ENCODE results near the gene ZFX.

ZFX gene

DNA sequence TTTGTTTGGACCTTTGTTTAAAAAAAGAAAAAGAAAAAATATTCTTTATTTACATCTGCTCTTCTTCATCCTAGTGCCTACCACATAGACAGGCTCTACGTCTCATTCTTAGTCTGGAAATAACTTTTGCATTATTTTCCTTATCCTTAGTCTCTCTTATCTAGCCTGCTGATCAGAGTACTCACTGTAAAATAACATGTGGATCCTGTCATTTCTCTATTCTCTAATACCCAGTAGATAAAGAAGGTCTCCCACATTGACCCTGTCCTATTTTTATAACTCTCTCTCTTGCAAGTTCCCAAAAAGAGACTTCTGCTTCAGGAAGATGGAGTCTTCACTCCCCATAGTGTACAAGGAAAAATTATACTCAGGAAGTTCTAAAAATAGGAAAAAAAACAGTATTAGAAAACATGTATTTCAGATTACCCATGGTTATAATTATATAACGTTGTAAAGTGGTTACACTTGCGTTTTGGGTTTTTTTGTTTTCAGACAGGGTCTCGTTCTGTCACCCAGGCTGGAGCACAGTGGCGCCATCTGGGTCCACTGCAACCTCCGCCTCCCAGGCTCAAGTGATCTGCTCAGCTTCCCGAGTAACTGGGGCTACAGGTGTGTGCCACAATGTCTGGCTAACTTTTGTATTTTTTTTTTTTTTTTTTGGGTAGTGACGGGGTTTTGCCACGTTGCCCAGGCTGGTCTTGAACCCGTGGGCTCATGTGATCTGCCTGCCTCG, 23.8 kb downstream of the ZFX start:
- no peaks in the 10 kb centered on the region for H3K9me3 ChIP-seq (ENCODE audit: control insufficient read depth, insufficient read depth, low read length)
- peaks cover 45% of the 10 kb centered on the region for H3K36me3 ChIP-seq (ENCODE audit: control insufficient read depth, insufficient read depth, low read length)
- no peak overlapping the region for H3K27ac ChIP-seq (ENCODE audit: low read depth, low read length)
- H3K4me1 ChIP-seq (ENCODE audit: control insufficient read depth, insufficient read depth, low read length): peaks cover 21% of the 10 kb centered on the region
- no peak overlapping the region for H3K9ac ChIP-seq (ENCODE audit: low read depth, low read length)
- H3K27me3 ChIP-seq (ENCODE audit: control insufficient read depth, insufficient read depth, low read length): no peaks in the 10 kb centered on the region
- H3K4me3 ChIP-seq (ENCODE audit: low read depth, low read length): no peak overlapping the region

- Histone ChIP-seq H3K27ac (ENCODE audit: low read depth, low read length) (no peak overlapping the region), H3K9ac (ENCODE audit: low read depth, low read length) (no peak overlapping the region), H3K4me3 (ENCODE audit: low read depth, low read length) (no peak overlapping the region), H3K9me3 (ENCODE audit: control insufficient read depth, insufficient read depth, low read length) (no peaks in the 10 kb centered on the region), H3K36me3 (ENCODE audit: control insufficient read depth, insufficient read depth, low read length) (peaks cover 63% of the 10 kb centered on the region), H3K4me1 (ENCODE audit: control insufficient read depth, insufficient read depth, low read length) (0 out of 2 replicates have a peak, but pooled peaks cover 4% of the 10 kb centered on the region), H3K27me3 (ENCODE audit: control insufficient read depth, insufficient read depth, low read length) (no peaks in the 10 kb centered on the region)
These were observed 25.7 kb downstream of the ZFX start for GRCh38 chrX:24175276-24175675.

DNA sequence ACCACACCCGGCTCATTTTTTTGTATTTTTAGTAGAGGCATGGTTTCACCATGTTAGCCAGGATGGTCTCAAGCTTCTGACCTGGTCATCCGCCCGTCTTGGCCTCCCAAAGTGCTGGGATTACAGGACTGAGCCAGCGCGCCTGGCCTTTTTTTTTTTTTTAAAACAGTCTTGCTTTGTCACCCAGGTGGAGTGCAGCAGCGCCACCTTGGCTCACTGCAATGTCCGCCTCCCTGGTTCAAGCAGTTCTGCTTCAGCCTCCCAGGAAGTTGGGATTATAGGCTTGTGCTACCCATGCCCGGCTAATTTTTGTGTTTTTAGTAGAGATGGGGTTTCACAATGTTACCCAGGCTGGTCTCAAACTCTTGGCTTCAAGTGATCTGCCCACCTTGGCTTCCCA, 28.9 kb downstream of the ZFX start:
- Histone ChIP-seq H3K9ac (ENCODE audit: low read depth, low read length) (no peak overlapping the region), H3K27ac (ENCODE audit: low read depth, low read length) (no peak overlapping the region), H3K4me1 (ENCODE audit: control insufficient read depth, insufficient read depth, low read length) (no peaks in the 10 kb centered on the region), H3K9me3 (ENCODE audit: control insufficient read depth, insufficient read depth, low read length) (no peaks in the 10 kb centered on the region), H3K4me3 (ENCODE audit: low read depth, low read length) (no peak overlapping the region), H3K27me3 (ENCODE audit: control insufficient read depth, insufficient read depth, low read length) (no peaks in the 10 kb centered on the region), H3K36me3 (ENCODE audit: control insufficient read depth, insufficient read depth, low read length) (peaks cover 60% of the 10 kb centered on the region)

DNA sequence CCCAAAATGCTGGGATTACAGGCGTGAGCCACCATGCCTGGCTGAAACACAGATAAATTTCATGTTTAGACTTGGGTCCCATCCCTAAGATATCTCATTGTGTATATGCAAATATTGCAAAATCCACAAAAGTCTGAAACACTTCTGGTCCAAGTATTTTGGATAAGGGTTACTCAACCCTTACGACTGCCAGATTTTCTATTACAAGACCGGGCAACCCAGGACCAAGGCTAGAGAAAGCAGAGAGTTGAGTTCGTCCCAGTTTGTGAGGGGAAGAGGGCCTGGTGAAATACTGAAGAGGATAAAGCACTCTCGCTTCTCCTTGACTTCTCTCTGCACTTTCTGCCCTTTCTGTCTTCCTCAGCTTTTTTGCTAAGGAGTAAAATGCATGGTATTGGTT, 34.5 kb downstream of the ZFX start:
- Histone ChIP-seq H3K4me3 (ENCODE audit: low read depth, low read length) (no peak overlapping the region), H3K27me3 (ENCODE audit: control insufficient read depth, insufficient read depth, low read length) (no peaks in the 10 kb centered on the region), H3K27ac (ENCODE audit: low read depth, low read length) (no peak overlapping the region), H3K4me1 (ENCODE audit: control insufficient read depth, insufficient read depth, low read length) (no peaks in the 10 kb centered on the region), H3K9me3 (ENCODE audit: control insufficient read depth, insufficient read depth, low read length) (no peaks in the 10 kb centered on the region), H3K9ac (ENCODE audit: low read depth, low read length) (no peak overlapping the region), H3K36me3 (ENCODE audit: control insufficient read depth, insufficient read depth, low read length) (peaks cover 33% of the 10 kb centered on the region)

GRCh38 chrX:24186483-24186882, 37.0 kb downstream of the ZFX start:
- Histone ChIP-seq H3K4me1 (ENCODE audit: control insufficient read depth, insufficient read depth, low read length) (no peaks in the 10 kb centered on the region), H3K9ac (ENCODE audit: low read depth, low read length) (no peak overlapping the region), H3K27ac (ENCODE audit: low read depth, low read length) (no peak overlapping the region), H3K9me3 (ENCODE audit: control insufficient read depth, insufficient read depth, low read length) (no peaks in the 10 kb centered on the region), H3K4me3 (ENCODE audit: low read depth, low read length) (no peak overlapping the region), H3K36me3 (ENCODE audit: control insufficient read depth, insufficient read depth, low read length) (peaks cover 14% of the 10 kb centered on the region; the same call in 1 of the 2 replicates), H3K27me3 (ENCODE audit: control insufficient read depth, insufficient read depth, low read length) (no peaks in the 10 kb centered on the region)

- no peak overlapping the region for H3K4me3 ChIP-seq (ENCODE audit: low read depth, low read length)
These were observed 37.5 kb downstream of the ZFX start for GRCh38 chrX:24186986-24187385.

GRCh38 chrX:24189490-24189889, 40.0 kb downstream of the ZFX start:
- no peak overlapping the region for H3K4me3 ChIP-seq (ENCODE audit: low read depth, low read length)
- H3K9ac ChIP-seq (ENCODE audit: low read depth, low read length): no peak overlapping the region
- H3K27me3 ChIP-seq (ENCODE audit: control insufficient read depth, insufficient read depth, low read length): no peaks in the 10 kb centered on the region
- no peaks in the 10 kb centered on the region for H3K9me3 ChIP-seq (ENCODE audit: control insufficient read depth, insufficient read depth, low read length)
- peaks cover 14% of the 10 kb centered on the region; the same call in 1 of the 2 replicates for H3K36me3 ChIP-seq (ENCODE audit: control insufficient read depth, insufficient read depth, low read length)
- no peak overlapping the region for H3K27ac ChIP-seq (ENCODE audit: low read depth, low read length)
- H3K4me1 ChIP-seq (ENCODE audit: control insufficient read depth, insufficient read depth, low read length): no peaks in the 10 kb centered on the region

More at GRCh38 chrX:24186986-24187385, 37.5 kb downstream of the ZFX start:
- H3K27ac ChIP-seq (ENCODE audit: low read depth, low read length): no peak overlapping the region
- H3K9me3 ChIP-seq (ENCODE audit: control insufficient read depth, insufficient read depth, low read length): no peaks in the 10 kb centered on the region
- peaks cover 14% of the 10 kb centered on the region; the same call in 1 of the 2 replicates for H3K36me3 ChIP-seq (ENCODE audit: control insufficient read depth, insufficient read depth, low read length)
- H3K27me3 ChIP-seq (ENCODE audit: control insufficient read depth, insufficient read depth, low read length): no peaks in the 10 kb centered on the region
- H3K4me1 ChIP-seq (ENCODE audit: control insufficient read depth, insufficient read depth, low read length): no peaks in the 10 kb centered on the region
- H3K9ac ChIP-seq (ENCODE audit: low read depth, low read length): no peak overlapping the region

DNA sequence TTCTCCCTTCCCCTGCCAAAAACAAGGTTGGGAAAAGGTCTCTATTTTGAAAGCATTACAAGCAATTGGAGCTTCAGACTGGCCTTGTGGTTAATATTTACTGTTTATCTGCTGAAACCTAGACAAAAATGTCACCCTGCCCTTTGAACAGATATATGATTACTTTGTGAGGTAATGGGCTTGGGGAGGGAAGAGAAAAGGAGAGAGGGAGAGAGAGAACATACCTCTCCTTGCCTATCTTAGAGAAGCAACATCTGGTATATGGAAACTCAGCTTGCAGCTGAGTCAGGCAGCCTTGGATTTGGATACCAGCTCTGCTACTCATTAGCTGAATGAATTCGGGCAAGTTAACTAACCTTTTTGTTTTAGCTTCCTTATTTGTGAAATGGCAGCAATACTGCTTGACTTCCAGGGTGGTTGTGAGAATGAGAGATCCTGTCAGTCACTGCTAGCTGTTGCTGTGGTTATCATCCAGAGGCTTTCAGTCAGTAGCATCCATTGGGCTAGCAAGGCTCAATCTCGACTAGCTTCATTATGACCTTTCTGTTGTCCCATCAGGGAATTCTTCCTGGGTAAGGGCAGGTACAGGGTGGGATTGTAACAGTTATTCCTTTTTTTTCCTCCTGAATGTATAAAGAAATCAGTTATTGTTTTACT, 41.1 kb downstream of the ZFX start:
- H3K9ac ChIP-seq (ENCODE audit: low read depth, low read length): no peak overlapping the region
- no peak overlapping the region for H3K4me3 ChIP-seq (ENCODE audit: low read depth, low read length)
- H3K36me3 ChIP-seq (ENCODE audit: control insufficient read depth, insufficient read depth, low read length): peaks cover 14% of the 10 kb centered on the region; the same call in 1 of the 2 replicates
- H3K9me3 ChIP-seq (ENCODE audit: control insufficient read depth, insufficient read depth, low read length): no peaks in the 10 kb centered on the region
- no peaks in the 10 kb centered on the region for H3K4me1 ChIP-seq (ENCODE audit: control insufficient read depth, insufficient read depth, low read length)
- no peaks in the 10 kb centered on the region for H3K27me3 ChIP-seq (ENCODE audit: control insufficient read depth, insufficient read depth, low read length)
- H3K27ac ChIP-seq (ENCODE audit: low read depth, low read length): peak overlapping the region; percentile 15

DNA sequence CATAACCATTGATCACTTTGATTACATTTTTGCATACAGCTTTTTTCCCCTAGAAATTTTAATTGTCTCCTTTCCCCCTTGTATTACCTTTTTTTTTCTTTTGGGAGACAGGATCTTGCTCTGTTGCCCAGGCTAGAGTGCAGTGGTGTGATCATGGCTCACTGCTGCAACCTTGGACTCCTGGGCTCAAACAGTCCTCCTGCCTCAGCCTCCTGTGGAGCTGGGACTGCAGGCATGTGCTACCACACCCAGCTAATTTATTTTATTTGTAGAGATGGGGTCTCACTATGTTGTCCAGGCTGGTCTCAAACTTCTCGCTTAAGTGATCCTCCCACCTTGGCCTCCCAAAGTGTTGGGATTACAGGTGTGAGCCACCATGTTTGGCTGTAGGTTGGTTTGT, 47.0 kb downstream of the ZFX start:
- Histone ChIP-seq H3K9ac (ENCODE audit: low read depth, low read length) (no peak overlapping the region), H3K27ac (ENCODE audit: low read depth, low read length) (no peak overlapping the region), H3K4me1 (ENCODE audit: control insufficient read depth, insufficient read depth, low read length) (no peaks in the 10 kb centered on the region), H3K9me3 (ENCODE audit: control insufficient read depth, insufficient read depth, low read length) (no peaks in the 10 kb centered on the region), H3K36me3 (ENCODE audit: control insufficient read depth, insufficient read depth, low read length) (no peaks in the 10 kb centered on the region), H3K27me3 (ENCODE audit: control insufficient read depth, insufficient read depth, low read length) (no peaks in the 10 kb centered on the region), H3K4me3 (ENCODE audit: low read depth, low read length) (no peak overlapping the region)

DNA sequence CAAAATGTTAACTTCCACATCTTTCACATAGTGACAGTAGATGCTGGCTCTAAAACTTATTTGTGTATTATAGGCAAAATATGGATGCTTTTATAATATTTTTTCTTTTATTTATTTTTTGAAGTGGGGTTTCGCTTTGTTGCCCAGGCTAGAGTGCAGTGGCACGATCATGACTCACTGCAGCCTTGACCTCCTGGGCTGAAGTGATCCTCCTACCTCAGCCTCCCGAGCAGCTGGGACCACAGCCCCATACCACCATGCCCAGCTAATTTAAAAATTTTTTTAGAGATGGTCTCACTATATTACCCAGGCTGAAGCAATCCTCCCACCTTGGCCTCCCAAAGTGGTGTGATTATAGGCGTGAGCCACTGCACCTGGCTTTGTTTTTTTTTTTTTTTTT, 48.6 kb downstream of the ZFX start:
- H3K9ac ChIP-seq (ENCODE audit: low read depth, low read length): no peak overlapping the region
- H3K36me3 ChIP-seq (ENCODE audit: control insufficient read depth, insufficient read depth, low read length): peaks cover 10% of the 10 kb centered on the region; the same call in 1 of the 2 replicates
- H3K4me3 ChIP-seq (ENCODE audit: low read depth, low read length): no peak overlapping the region
- H3K27ac ChIP-seq (ENCODE audit: low read depth, low read length): no peak overlapping the region
- H3K9me3 ChIP-seq (ENCODE audit: control insufficient read depth, insufficient read depth, low read length): no peaks in the 10 kb centered on the region
- H3K4me1 ChIP-seq (ENCODE audit: control insufficient read depth, insufficient read depth, low read length): no peaks in the 10 kb centered on the region
- no peaks in the 10 kb centered on the region for H3K27me3 ChIP-seq (ENCODE audit: control insufficient read depth, insufficient read depth, low read length)

- no peak overlapping the region for H3K9ac ChIP-seq (ENCODE audit: low read depth, low read length)
- no peak overlapping the region for H3K27ac ChIP-seq (ENCODE audit: low read depth, low read length)
- no peaks in the 10 kb centered on the region for H3K9me3 ChIP-seq (ENCODE audit: control insufficient read depth, insufficient read depth, low read length)
- no peak overlapping the region for H3K4me3 ChIP-seq (ENCODE audit: low read depth, low read length)
- peaks cover 3% of the 10 kb centered on the region; the same call in 1 of the 2 replicates for H3K4me1 ChIP-seq (ENCODE audit: control insufficient read depth, insufficient read depth, low read length)
- peaks cover 14% of the 10 kb centered on the region for H3K36me3 ChIP-seq (ENCODE audit: control insufficient read depth, insufficient read depth, low read length)
- no peaks in the 10 kb centered on the region for H3K27me3 ChIP-seq (ENCODE audit: control insufficient read depth, insufficient read depth, low read length)
These were observed 50.6 kb downstream of the ZFX start for GRCh38 chrX:24200133-24200532.

All from HUES48 (cell line).